ENCODE measurements around the gene ACOT7.

ACOT7 gene

DNA sequence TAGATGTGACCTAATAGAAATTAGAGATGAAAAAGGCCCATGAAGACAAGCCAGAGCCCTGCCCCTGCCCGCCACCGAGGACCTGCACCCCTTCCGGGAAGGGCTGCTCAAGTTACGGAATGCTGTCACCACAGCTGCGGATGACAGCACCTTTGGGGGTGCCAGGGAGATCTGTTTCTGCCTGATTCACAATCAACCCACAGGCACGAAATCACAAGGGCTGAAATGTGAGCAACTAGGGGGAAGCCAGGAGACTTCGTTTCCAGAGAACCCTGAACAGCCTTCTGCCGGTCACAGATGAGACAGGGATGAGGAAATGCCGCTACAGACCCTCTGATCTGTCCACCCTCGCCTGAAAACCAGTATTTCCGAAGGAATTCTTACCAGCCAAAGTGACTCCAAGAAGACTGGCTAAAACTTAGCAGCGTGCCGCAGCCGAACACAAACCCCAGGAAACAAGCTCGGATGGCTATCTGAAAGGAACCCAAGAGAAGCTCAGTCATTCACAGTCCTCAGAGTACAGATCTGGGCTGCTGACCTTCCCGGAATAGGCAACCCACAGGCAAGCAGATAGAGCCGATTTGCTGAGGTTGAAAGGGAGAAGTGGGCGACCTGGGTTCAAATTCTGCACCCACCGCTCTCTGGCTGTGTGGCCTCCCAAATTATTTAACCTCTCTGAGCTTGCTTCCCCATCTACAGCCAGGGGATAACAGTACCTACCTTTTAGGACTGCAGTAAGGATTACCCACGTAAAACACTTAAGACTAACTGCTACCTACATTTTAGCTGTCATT is 158.9 kb downstream of the ACOT7 start:
- TF ChIP-seq, protein P1, sequence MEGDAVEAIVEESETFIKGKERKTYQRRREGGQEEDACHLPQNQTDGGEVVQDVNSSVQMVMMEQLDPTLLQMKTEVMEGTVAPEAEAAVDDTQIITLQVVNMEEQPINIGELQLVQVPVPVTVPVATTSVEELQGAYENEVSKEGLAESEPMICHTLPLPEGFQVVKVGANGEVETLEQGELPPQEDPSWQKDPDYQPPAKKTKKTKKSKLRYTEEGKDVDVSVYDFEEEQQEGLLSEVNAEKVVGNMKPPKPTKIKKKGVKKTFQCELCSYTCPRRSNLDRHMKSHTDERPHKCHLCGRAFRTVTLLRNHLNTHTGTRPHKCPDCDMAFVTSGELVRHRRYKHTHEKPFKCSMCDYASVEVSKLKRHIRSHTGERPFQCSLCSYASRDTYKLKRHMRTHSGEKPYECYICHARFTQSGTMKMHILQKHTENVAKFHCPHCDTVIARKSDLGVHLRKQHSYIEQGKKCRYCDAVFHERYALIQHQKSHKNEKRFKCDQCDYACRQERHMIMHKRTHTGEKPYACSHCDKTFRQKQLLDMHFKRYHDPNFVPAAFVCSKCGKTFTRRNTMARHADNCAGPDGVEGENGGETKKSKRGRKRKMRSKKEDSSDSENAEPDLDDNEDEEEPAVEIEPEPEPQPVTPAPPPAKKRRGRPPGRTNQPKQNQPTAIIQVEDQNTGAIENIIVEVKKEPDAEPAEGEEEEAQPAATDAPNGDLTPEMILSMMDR (IDR thresholded peaks at IDR 0.05), result no peak

DNA sequence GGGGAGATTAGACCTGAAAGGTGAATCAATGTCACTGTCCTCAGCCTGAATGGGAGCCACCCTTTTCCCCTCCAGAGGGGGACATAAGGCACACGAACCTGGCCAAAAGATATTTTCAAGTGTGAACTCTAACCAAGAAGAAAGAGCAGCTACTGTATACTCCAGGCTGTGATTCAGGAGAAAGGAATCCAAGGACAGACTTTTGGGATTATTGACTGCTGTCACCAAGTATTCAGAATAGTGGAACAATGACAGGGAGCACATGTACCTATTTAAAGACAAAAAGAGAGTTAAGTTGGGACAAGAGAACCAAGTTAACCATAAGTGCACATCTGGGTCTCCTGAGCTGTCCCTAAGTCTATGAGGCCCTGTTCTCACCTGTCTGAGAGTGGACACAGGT is 160.2 kb downstream of the ACOT7 start:
- TF ChIP-seq, protein P1 (IDR thresholded peaks at IDR 0.05), result no peak

DNA sequence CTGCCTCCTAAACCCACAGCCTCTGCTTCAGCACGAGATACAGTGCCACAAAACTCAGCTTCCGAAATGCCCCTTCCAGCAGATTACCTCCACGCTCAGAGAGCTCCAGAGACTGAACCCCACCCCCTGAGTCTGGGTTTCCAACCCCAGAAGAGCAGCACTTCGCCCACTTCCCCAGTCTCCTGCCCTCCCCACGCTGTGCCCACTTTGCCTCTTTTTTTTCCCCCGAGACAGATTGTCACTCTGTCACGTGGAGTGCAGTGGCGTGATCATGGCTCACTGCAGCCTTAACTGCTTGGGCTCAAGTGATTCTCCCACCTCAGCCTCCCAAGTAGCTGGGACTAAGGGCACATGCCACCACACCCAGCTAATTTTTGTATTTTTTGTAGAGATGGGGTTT is 167.9 kb downstream of the ACOT7 start:
- TF ChIP-seq, protein P1 (IDR thresholded peaks at IDR 0.05), result no peak

DNA sequence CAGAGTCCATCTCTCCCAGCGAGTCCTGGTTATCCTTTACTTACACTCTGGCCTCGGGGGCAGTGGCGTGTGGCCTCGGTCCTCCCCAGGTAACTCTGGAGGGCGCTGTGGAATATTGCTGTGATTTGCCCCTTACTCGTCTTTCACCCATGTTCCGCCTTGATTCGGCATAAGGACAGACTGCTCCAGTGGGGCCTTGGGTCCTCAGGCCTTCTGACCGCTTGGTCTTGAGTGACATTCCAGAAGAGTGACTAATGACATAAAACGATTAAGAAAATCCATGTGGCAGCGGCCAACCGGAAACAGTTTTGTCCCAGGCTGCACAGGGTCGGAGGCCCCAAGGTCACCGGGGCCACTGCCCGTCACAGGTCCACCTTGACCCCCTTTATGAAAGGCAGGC is 168.8 kb downstream of the ACOT7 start:
- TF ChIP-seq, protein P1 (IDR thresholded peaks at IDR 0.05), result no peak

DNA sequence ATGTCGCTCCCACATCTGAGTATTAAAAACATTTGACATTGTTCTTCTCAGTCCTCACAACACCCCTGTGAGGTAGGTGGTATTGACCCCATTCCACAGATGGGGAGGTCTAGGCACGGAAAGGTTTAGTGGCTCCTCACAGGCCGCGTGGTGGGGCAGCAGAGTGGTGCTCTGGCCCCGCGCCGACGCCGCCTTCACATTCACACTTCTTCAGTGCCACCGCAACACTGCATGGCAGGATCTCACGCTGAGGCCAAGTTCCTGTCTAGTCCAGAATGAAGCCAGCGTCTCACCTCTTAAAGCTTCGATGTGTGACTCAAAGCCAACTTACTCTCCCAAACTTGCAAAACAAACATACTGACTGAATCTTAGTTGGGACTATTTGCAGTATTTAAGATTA is 169.9 kb downstream of the ACOT7 start:
- TF ChIP-seq, protein P1 (IDR thresholded peaks at IDR 0.05), result no peak

DNA sequence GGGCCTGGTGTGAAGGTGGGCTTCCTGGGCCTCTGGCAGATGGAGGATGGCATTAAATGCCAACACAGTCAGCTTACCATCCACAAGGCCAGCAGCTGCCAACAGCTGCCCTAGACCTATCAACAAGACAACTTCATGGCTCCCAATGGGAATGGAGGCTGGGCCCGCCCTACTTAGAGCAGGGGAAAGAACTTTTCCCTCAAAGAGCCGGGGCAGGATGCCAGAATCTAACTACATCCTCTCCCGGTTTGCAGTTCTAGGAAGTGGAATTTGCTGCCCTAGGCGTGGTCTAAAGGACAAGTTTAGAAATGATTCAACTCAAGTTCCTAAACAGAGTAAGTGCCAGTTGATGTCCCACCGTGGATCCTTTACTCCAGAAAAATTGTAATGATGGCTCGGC is 170.9 kb downstream of the ACOT7 start:
- TF ChIP-seq, protein P1 (IDR thresholded peaks at IDR 0.05), result no peak

DNA sequence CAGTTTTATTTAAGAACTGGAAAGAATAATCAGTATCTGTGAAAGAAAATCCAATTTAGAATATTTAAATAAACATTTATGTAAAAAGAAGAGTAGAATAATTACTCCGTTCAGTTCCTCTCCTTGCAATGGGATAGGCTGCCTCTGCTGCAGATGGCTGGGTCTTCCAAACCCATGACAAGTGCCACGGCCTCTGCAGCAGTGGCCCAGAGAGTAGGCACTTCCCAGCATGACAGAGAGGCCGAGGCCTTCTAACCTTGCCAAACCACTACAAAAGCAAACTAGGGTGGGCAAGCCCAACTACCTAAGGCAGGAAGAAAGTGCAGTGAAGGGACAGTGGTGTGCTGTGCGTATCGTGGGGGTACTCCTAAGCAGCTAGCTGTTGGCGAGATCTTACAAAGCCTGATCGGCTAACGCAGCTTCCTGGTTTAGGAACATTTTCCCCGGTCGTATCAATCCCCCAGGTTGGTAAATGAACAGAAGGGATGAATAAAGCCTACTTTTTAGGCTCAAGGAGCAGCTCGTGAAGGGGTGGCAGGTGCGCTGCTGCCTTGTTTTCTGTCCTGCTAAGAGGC is 172.3 kb downstream of the ACOT7 start:
- TF ChIP-seq, protein P1 (IDR thresholded peaks at IDR 0.05), result no peak
